Muscle layer of colon (tissue), 2 donors: ENCODE results near the gene C22orf39.

Source experiments
- H3K27ac ChIP-seq: one replicate; pipeline ENCODE4 v1.7.0; 2013; ENCODE audit warnings: low read depth, mild to moderate bottlenecking, low read length, moderate library complexity
- H3K27me3 ChIP-seq, 2 donors: one replicate each; pipeline ENCODE4 v1.7.0; 2013; ENCODE audit warnings: low read length in 2 of 2, mild to moderate bottlenecking in 2 of 2; ENCODE audit not compliant: insufficient read depth in 2 of 2, control insufficient read depth in 1 of 2
- H3K36me3 ChIP-seq: one replicate; pipeline ENCODE4 v1.7.0; 2013; ENCODE audit warnings: mild to moderate bottlenecking, low read length; ENCODE audit not compliant: insufficient read depth
- H3K4me1 ChIP-seq: one replicate; pipeline ENCODE4 v1.7.0; 2013; ENCODE audit warnings: mild to moderate bottlenecking, low read length; ENCODE audit not compliant: insufficient read depth
- H3K4me3 ChIP-seq, 2 donors: one replicate each; pipeline ENCODE4 v1.7.0; 2013; ENCODE audit warnings: low read length in 2 of 2, low read depth in 1 of 2, mild to moderate bottlenecking in 1 of 2, moderate library complexity in 1 of 2
- H3K9ac ChIP-seq: one replicate; pipeline ENCODE4 v1.7.0; 2013; ENCODE audit warnings: low read length
- H3K9me3 ChIP-seq: one replicate; pipeline ENCODE4 v1.7.0; 2013; ENCODE audit warnings: mild to moderate bottlenecking, low read length
- donor health status: abdominal sarcoma.
- donor health status: Adenocarcinoma of cecum.

Gene C22orf39

DNA sequence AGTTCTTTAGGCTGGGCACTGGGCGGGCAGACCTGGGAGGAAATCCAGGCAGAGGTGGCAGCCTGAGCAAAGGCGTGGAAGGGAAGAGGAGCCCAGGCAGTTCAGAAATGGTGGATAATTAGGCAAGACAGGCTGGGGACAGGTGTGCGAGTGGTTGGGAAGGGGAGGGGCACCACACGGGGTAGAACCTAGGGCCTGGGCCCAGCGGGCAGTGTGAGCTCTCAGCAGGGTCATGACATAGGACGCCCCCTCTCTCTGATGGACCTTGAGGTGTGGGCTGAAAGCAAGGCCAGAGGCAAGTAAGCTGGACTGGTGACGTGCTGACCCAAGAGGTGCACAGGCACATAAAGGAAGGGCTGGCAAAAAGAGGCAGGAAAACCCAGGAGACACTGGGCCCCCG lies 24.7 kb upstream of the C22orf39 start:
- H3K9me3 ChIP-seq, result no peaks in the 10 kb centered on the region
- no peak overlapping the region for H3K9ac ChIP-seq
- H3K27ac ChIP-seq, result no peak overlapping the region
- no peak overlapping the region for H3K4me3 ChIP-seq
- H3K27me3 ChIP-seq, result no peaks in the 10 kb centered on the region
- H3K4me1 ChIP-seq, result peaks cover 11% of the 10 kb centered on the region
- peaks cover 67% of the 10 kb centered on the region for H3K36me3 ChIP-seq

GRCh38 chr22:19471572-19471971 lies 24.1 kb upstream of the C22orf39 start:
- H3K27ac ChIP-seq, result no peak overlapping the region
- H3K4me3 ChIP-seq, result no peak overlapping the region
- H3K27me3 ChIP-seq, result no peaks in the 10 kb centered on the region
- peaks cover 73% of the 10 kb centered on the region for H3K36me3 ChIP-seq
- no peaks in the 10 kb centered on the region for H3K9me3 ChIP-seq
- H3K4me1 ChIP-seq, result peaks cover 8% of the 10 kb centered on the region
- H3K9ac ChIP-seq, result no peak overlapping the region

GRCh38 chr22:19470010-19470409 lies 22.5 kb upstream of the C22orf39 start:
- no peak overlapping the region for H3K9ac ChIP-seq
- H3K4me1 ChIP-seq, result no peaks in the 10 kb centered on the region
- H3K27ac ChIP-seq, result no peak overlapping the region
- no peak overlapping the region for H3K4me3 ChIP-seq
- peaks cover 86% of the 10 kb centered on the region for H3K36me3 ChIP-seq
- H3K27me3 ChIP-seq, result no peaks in the 10 kb centered on the region
- no peaks in the 10 kb centered on the region for H3K9me3 ChIP-seq

DNA sequence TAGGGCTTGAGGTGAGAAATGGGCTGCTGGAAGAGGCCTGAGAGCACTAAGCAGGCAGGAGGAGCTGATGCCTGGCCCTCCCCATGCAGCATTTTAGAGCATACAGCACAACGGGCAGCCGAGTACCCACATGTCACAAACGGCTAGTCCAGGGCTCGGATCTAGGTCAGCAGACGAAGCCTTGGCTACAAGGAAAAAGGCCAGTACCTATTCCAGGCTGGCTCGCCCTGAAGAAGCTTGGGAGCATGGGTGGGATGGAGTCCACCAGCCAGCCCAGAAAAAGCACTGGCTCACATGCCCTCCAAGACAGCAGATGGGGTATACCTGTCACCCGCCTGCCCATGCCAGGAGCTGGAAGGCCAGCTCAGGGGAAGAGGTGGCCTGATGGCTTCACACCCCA lies 21.9 kb upstream of the C22orf39 start:
- no peaks in the 10 kb centered on the region for H3K9me3 ChIP-seq
- H3K27ac ChIP-seq, result no peak overlapping the region
- no peak overlapping the region for H3K4me3 ChIP-seq
- H3K4me1 ChIP-seq, result no peaks in the 10 kb centered on the region
- H3K36me3 ChIP-seq, result peaks cover 86% of the 10 kb centered on the region
- no peak overlapping the region for H3K9ac ChIP-seq
- no peaks in the 10 kb centered on the region for H3K27me3 ChIP-seq

GRCh38 chr22:19467912-19468311 lies 20.4 kb upstream of the C22orf39 start:
- Histone ChIP-seq H3K4me1 (no peaks in the 10 kb centered on the region), H3K36me3 (peaks cover 79% of the 10 kb centered on the region), H3K27me3 (no peaks in the 10 kb centered on the region), H3K9ac (no peak overlapping the region), H3K9me3 (no peaks in the 10 kb centered on the region), H3K27ac (no peak overlapping the region), H3K4me3 (no peak overlapping the region)

GRCh38 chr22:19466848-19467752 lies 19.6 kb upstream of the C22orf39 start:
- no peaks in the 10 kb centered on the region for H3K9me3 ChIP-seq
- no peak overlapping the region for H3K27ac ChIP-seq
- H3K9ac ChIP-seq, result no peak overlapping the region
- peaks cover 72% of the 10 kb centered on the region for H3K36me3 ChIP-seq
- no peaks in the 10 kb centered on the region for H3K4me1 ChIP-seq
- H3K27me3 ChIP-seq, result no peaks in the 10 kb centered on the region
- H3K4me3 ChIP-seq, result no peak overlapping the region

- Histone ChIP-seq H3K9me3 (no peaks in the 10 kb centered on the region), H3K4me3 (no peak overlapping the region), H3K36me3 (peaks cover 67% of the 10 kb centered on the region), H3K9ac (no peak overlapping the region), H3K4me1 (no peaks in the 10 kb centered on the region), H3K27me3 (no peaks in the 10 kb centered on the region), H3K27ac (no peak overlapping the region)
These were observed 18.7 kb upstream of the C22orf39 start for GRCh38 chr22:19466126-19466716.

DNA sequence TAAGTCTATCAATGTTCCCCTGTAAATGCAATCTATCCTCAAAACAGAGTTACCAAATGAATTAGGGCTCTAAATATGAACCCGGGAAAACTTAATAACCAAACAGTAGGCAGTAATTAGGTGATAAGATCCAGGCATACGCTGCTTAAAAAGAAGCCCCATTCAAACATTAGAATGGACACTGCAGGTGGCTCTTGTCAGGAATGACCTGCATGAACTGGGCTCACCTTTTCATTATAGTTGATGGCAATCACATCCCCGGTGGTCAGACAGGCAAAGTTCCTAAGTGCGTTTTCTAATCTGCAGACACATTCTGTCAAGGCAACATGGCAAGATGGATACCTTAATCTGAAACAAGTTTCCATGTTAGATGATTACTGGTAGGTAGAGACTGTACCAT lies 17.5 kb upstream of the C22orf39 start:
- Histone ChIP-seq H3K27ac (no peak overlapping the region), H3K36me3 (peaks cover 55% of the 10 kb centered on the region), H3K4me1 (no peaks in the 10 kb centered on the region), H3K9ac (no peak overlapping the region), H3K9me3 (no peaks in the 10 kb centered on the region), H3K4me3 (no peak overlapping the region), H3K27me3 (no peaks in the 10 kb centered on the region)

DNA sequence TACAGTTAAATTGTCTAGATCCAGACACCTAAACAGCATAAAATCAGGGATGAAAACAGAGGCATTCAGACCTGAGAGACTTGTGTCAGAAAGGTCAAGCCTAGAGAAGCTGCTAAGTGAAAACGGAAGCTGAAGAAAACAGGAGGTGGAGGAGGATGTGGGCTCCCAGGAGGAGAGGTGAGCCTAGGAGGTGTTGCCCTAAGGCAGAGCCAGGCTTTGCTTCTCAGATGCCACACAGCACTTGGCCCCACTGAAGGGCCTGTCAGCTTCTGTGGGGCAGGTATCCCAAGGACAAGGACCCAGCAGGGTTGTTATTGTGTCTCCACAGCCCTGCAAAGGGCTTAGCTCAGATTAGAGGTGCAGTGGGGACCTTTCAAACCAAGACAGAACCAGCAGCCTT lies 17.0 kb upstream of the C22orf39 start:
- no peak overlapping the region for H3K27ac ChIP-seq
- H3K4me1 ChIP-seq, result no peaks in the 10 kb centered on the region
- H3K9ac ChIP-seq, result no peak overlapping the region
- no peaks in the 10 kb centered on the region for H3K9me3 ChIP-seq
- no peaks in the 10 kb centered on the region for H3K27me3 ChIP-seq
- H3K36me3 ChIP-seq, result peaks cover 51% of the 10 kb centered on the region
- H3K4me3 ChIP-seq, result no peak overlapping the region

DNA sequence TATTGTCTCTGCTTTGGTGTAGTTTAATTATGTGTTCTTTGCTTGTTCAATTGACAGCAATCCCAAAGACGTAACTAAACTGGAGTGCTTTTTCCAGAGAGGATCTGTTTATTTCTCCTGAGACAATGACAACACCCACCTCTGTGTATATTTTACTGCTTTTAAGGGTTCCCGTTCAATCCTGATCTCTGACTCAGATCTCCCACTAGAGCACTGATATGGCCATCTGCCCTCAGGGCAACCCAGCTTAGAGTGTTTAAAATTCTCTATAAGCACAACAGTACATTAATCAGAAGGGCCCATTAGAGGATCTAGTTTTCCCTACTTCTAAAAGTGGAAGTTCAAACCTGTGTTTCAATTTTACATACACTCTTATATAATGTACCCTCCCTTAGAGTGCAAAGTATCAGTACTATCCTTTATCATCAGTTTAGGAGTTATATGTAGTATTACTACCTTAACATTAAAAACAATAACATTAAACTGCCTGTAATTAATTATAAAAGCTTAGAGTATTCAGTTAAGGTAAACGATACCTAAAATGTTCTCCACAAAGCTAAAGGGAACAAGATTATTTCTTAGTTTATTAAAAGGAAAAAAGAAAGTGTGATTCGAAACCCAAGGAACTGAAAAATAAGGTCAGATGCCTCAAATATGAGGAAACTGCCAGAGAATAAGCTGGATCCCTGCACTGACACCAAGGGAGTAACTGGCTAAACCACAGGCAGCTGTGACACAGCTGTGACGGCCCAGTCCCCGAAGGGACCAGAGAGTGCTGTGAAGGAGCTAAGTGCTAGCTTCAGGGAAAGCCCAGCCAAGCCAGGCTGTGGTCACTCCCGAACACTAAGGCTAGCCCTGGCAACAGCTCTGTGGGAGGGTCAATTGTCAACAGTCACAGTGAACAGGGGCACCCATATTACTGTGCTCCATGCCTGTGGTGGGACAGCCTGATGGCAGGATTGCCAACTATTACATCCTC lies 16.3 kb upstream of the C22orf39 start:
- no peak overlapping the region for H3K27ac ChIP-seq
- peaks cover 43% of the 10 kb centered on the region for H3K36me3 ChIP-seq
- H3K9me3 ChIP-seq, result no peaks in the 10 kb centered on the region

GRCh38 chr22:19463008-19463407 lies 15.5 kb upstream of the C22orf39 start:
- Histone ChIP-seq H3K4me1 (no peaks in the 10 kb centered on the region), H3K27ac (no peak overlapping the region), H3K4me3 (no peak overlapping the region), H3K36me3 (peaks cover 39% of the 10 kb centered on the region), H3K27me3 (no peaks in the 10 kb centered on the region), H3K9ac (no peak overlapping the region), H3K9me3 (no peaks in the 10 kb centered on the region)

More for the DNA sequence above, 16.3 kb upstream of the C22orf39 start:
- H3K9ac ChIP-seq, result no peak overlapping the region
- H3K4me3 ChIP-seq, result no peak overlapping the region
- no peaks in the 10 kb centered on the region for H3K27me3 ChIP-seq
- H3K4me1 ChIP-seq, result no peaks in the 10 kb centered on the region
